HEK293 (cell line): Measurements from ENCODE around the gene IGDCC3.

Experiments used
- CTCF ChIA-PET: fragments of 350-600 bp; formaldehyde crosslinking; extraction: SDS; loops from one replicate; lab custom pipeline; 2021; ENCODE audit warnings: antibody characterized with exemption; lab: Yijun Ruan, JAX
- POLR2A ChIA-PET: fragments of 300-600 bp; formaldehyde crosslinking; extraction: SDS; loops from one replicate; lab custom pipeline; 2020; ENCODE audit warnings: antibody characterized with exemption, inconsistent platforms; lab: Yijun Ruan, JAX
- H3K27ac ChIP-seq: fragments of 200-500 bp; sonication (Bioruptor generic); 2 replicates; pipeline ENCODE4 v1.5.1; 2014; ENCODE audit warnings: low read depth, low read length, control low read depth, inconsistent platforms; ENCODE audit errors: extremely low read depth
- H3K36me3 ChIP-seq, 2 experiments: fragments of 200-500 bp in 1 of 2; sonication (Bioruptor generic) in 1 of 2; 1 replicate in 1 of 2; 2 replicates in 1 of 2; pipeline ENCODE4 v1.5.1; 2014 to 2017; ENCODE audit warnings: inconsistent platforms in 2 of 2, low read length in 2 of 2; ENCODE audit not compliant: control insufficient read depth in 2 of 2, insufficient read depth in 1 of 2
- H3K4me1 ChIP-seq: fragments of 200-500 bp; sonication (Bioruptor generic); 2 replicates; pipeline ENCODE4 v1.5.1; 2014; ENCODE audit warnings: mild to moderate bottlenecking, low read length, inconsistent platforms; ENCODE audit not compliant: control insufficient read depth, insufficient read depth
- H3K4me3 ChIP-seq: 2 replicates; pipeline ENCODE4 v1.5.1; 2011; ENCODE audit warnings: low read depth, mild to moderate bottlenecking, control low read depth, low read length, moderate library complexity
- H3K9me3 ChIP-seq: fragments of 200-500 bp; sonication (Bioruptor generic); 2 replicates; pipeline ENCODE4 v1.5.1; 2014; ENCODE audit warnings: low read depth, low read length, inconsistent platforms; ENCODE audit not compliant: control insufficient read depth, insufficient read depth
- EGR2 ChIP-seq: fragments of 450-650 bp; formaldehyde crosslinking; IDR thresholded peaks from 2 replicates; pipeline ENCODE4 v1.5.1; 2016; ENCODE audit warnings: low read depth, missing biosample characterization, missing genetic modification characterization
- HOXA7 ChIP-seq: sonication (generic); formaldehyde crosslinking; IDR thresholded peaks from 2 replicates; pipeline ENCODE4 v1.8.1; 2022; ENCODE audit warnings: missing genetic modification reagents, borderline replicate concordance
- IKZF3 ChIP-seq: fragments of 450-650 bp; IDR thresholded peaks from 2 replicates; pipeline ENCODE4 v1.5.0; 2018; ENCODE audit warnings: missing biosample characterization, mild to moderate bottlenecking, missing genetic modification characterization, moderate library complexity
- INSM2 ChIP-seq: fragments of 450-650 bp; formaldehyde crosslinking; IDR thresholded peaks from 2 replicates; pipeline ENCODE4 v1.5.1; 2016; ENCODE audit warnings: missing biosample characterization, missing genetic modification characterization
- SP3 ChIP-seq: fragments of 450-650 bp; formaldehyde crosslinking; IDR thresholded peaks from 2 replicates; pipeline ENCODE4 v1.5.1; 2016; ENCODE audit warnings: missing biosample characterization, missing genetic modification characterization
- TCF7L2 ChIP-seq: IDR thresholded peaks from 2 replicates; pipeline ENCODE4 v1.6.1; 2011; ENCODE audit warnings: low read depth, mild to moderate bottlenecking, inconsistent platforms, low read length, moderate library complexity, borderline replicate concordance
- ZBTB49 ChIP-seq: fragments of 450-650 bp; formaldehyde crosslinking; IDR thresholded peaks from 2 replicates; pipeline ENCODE4 v1.5.1; 2016; ENCODE audit warnings: missing biosample characterization, missing genetic modification characterization, low read depth
- ZNF10 ChIP-seq: fragments of 450-650 bp; formaldehyde crosslinking; IDR thresholded peaks from 2 replicates; pipeline ENCODE4 v1.5.1; 2017; ENCODE audit warnings: missing biosample characterization, missing genetic modification characterization
- ZNF114 ChIP-seq: fragments of 450-650 bp; formaldehyde crosslinking; IDR thresholded peaks from 2 replicates; pipeline ENCODE4 v1.5.0; 2017; ENCODE audit warnings: missing biosample characterization, missing genetic modification characterization
- ZNF211 ChIP-seq: fragments of 450-650 bp; formaldehyde crosslinking; IDR thresholded peaks from 2 replicates; pipeline ENCODE4 v1.5.1; 2016; ENCODE audit warnings: low read depth, missing biosample characterization, missing genetic modification characterization
- ZNF223 ChIP-seq: fragments of 450-650 bp; formaldehyde crosslinking; IDR thresholded peaks from 2 replicates; pipeline ENCODE4 v1.5.1; 2016; ENCODE audit warnings: missing biosample characterization, missing genetic modification characterization
- ZNF23 ChIP-seq: fragments of 450-650 bp; formaldehyde crosslinking; IDR thresholded peaks from 2 replicates; pipeline ENCODE4 v1.5.1; 2016; ENCODE audit warnings: missing biosample characterization, missing genetic modification characterization, borderline replicate concordance
- ZNF26 ChIP-seq: fragments of 450-650 bp; formaldehyde crosslinking; IDR thresholded peaks from 2 replicates; pipeline ENCODE4 v1.5.1; 2016; ENCODE audit warnings: missing biosample characterization, missing genetic modification characterization
- ZNF404 ChIP-seq: fragments of 450-650 bp; formaldehyde crosslinking; IDR thresholded peaks from 2 replicates; pipeline ENCODE4 v1.5.1; 2017; ENCODE audit warnings: missing biosample characterization, missing genetic modification characterization
- ZNF549 ChIP-seq: fragments of 450-650 bp; IDR thresholded peaks from 2 replicates; pipeline ENCODE4 v1.5.1; 2018; ENCODE audit warnings: missing biosample characterization, missing genetic modification characterization, mild to moderate bottlenecking, inconsistent platforms, moderate library complexity
- ZNF558 ChIP-seq: fragments of 450-650 bp; formaldehyde crosslinking; IDR thresholded peaks from 2 replicates; pipeline ENCODE4 v1.5.1; 2016; ENCODE audit warnings: missing biosample characterization, missing genetic modification characterization
- ZNF596 ChIP-seq: fragments of 450-650 bp; IDR thresholded peaks from 2 replicates; pipeline ENCODE4 v1.5.0; 2018; ENCODE audit warnings: missing biosample characterization, mild to moderate bottlenecking, missing genetic modification characterization, moderate library complexity
- ZNF639 ChIP-seq: fragments of 450-650 bp; formaldehyde crosslinking; IDR thresholded peaks from 2 replicates; pipeline ENCODE4 v1.5.1; 2016; ENCODE audit warnings: missing biosample characterization, missing genetic modification characterization
- ZNF768 ChIP-seq: fragments of 450-650 bp; formaldehyde crosslinking; IDR thresholded peaks from 2 replicates; pipeline ENCODE4 v1.5.1; 2018; ENCODE audit warnings: missing biosample characterization, mild to moderate bottlenecking, missing genetic modification characterization
- ZNF777 ChIP-seq: fragments of 450-650 bp; formaldehyde crosslinking; IDR thresholded peaks from 2 replicates; pipeline ENCODE4 v1.5.1; 2017; ENCODE audit warnings: missing biosample characterization, missing genetic modification characterization, borderline replicate concordance

Gene IGDCC3

GRCh38 chr15:65392368-65392767 is 14.6 kb upstream of the IGDCC3 start (continued):
- TF ChIP-seq EGR2 (tag by site-specific recombination): no peak
- TF ChIP-seq, all 188 proteins: peak for 0

- Histone ChIP-seq H3K4me1 (no peaks in the 10 kb centered on the region), H3K4me3 (no peak overlapping the region), H3K27ac (no peak overlapping the region), H3K9me3 (no peaks in the 10 kb centered on the region), H3K36me3 (no peaks in the 10 kb centered on the region)
- CTCF ChIA-PET: interaction anchor here (0.5 to 17.3 kb wide), 3 partner anchors 9 to 84 kb away, joined by 3 to 454 read pairs (median 18); no protein-coding TSS in a partner anchor
- TF ChIP-seq HOXA7 (CRISPR knock-in tag): no peak
- no peak for TF ChIP-seq ZNF223 (tag by site-specific recombination)
- no peak for TF ChIP-seq ZBTB49 (tag by site-specific recombination)
- TF ChIP-seq ZNF596 (tag by site-specific recombination): no peak
- TF ChIP-seq TCF7L2: no peak
- no peak for TF ChIP-seq ZNF114 (tag by site-specific recombination)
- TF ChIP-seq ZNF777: no peak
- TF ChIP-seq ZNF549 (tag by site-specific recombination): no peak
- TF ChIP-seq ZNF10 (tag by site-specific recombination): peak; percentile 73
- TF ChIP-seq, all 188 proteins: peak for 1
- POLR2A ChIA-PET: no interaction called here
These were observed 13.9 kb upstream of the IGDCC3 start for GRCh38 chr15:65391732-65392131.

- Histone ChIP-seq H3K4me1 (peaks cover under 1% of the 10 kb centered on the region; the same call in 1 of the 2 replicates), H3K27ac (no peak overlapping the region), H3K4me3 (no peak overlapping the region), H3K9me3 (no peaks in the 10 kb centered on the region), H3K36me3 (no peaks in the 10 kb centered on the region)
- POLR2A ChIA-PET: no interaction called here
- TF ChIP-seq ZNF768 (tag by site-specific recombination) (peak; percentile 89; the same call in 1 of the 2 replicates), ZNF404 (tag by site-specific recombination) (no peak)
- CTCF ChIA-PET: interaction anchor here (0.5 to 17.3 kb wide), 4 partner anchors 11 to 453 kb away, joined by 3 to 454 read pairs (median 11); no protein-coding TSS in a partner anchor
These were observed 12.6 kb upstream of the IGDCC3 start for GRCh38 chr15:65390447-65390846.

- no peak overlapping the region for H3K4me3 ChIP-seq
- H3K27ac ChIP-seq: no peak overlapping the region
- ChIA-PET POLR2A (no interaction called here), CTCF (interaction anchor here (5.7 to 17.3 kb wide), 2 partner anchors 11 to 69 kb away, joined by 53 to 454 read pairs; no protein-coding TSS in a partner anchor)
- TF ChIP-seq IKZF3 (tag by site-specific recombination) (no peak), SP3 (tag by site-specific recombination) (no peak), INSM2 (tag by site-specific recombination) (no peak), ZNF639 (tag by site-specific recombination) (no peak), ZBTB49 (tag by site-specific recombination) (no peak), ZNF211 (no peak), ZNF558 (no peak), ZNF26 (tag by site-specific recombination) (no peak), ZNF23 (tag by site-specific recombination) (no peak)
- no peaks in the 10 kb centered on the region for H3K36me3 ChIP-seq
- H3K9me3 ChIP-seq: no peaks in the 10 kb centered on the region
- peaks cover 6% of the 10 kb centered on the region for H3K4me1 ChIP-seq
These were observed 11.4 kb upstream of the IGDCC3 start for GRCh38 chr15:65389226-65389625.
